HG02981 (cell line): Measurements from ENCODE around the gene CCDC57.

Source experiments
- ATAC-seq: cut with Tn5 transposase; IDR thresholded peaks from one replicate; pipeline ENCODE4 v1.9.1; 2021; ENCODE audit warnings: mild to moderate bottlenecking, moderate library complexity; ENCODE audit not compliant: unreplicated experiment

The CCDC57 gene

GRCh38 chr17:82097919-82098168 lies 114.8 kb downstream of the CCDC57 start:
- peak; percentile 12 for ATAC-seq

- peak; percentile 3 for ATAC-seq
Measured at GRCh38 chr17:82097184-82097918, 115.3 kb downstream of the CCDC57 start.

DNA sequence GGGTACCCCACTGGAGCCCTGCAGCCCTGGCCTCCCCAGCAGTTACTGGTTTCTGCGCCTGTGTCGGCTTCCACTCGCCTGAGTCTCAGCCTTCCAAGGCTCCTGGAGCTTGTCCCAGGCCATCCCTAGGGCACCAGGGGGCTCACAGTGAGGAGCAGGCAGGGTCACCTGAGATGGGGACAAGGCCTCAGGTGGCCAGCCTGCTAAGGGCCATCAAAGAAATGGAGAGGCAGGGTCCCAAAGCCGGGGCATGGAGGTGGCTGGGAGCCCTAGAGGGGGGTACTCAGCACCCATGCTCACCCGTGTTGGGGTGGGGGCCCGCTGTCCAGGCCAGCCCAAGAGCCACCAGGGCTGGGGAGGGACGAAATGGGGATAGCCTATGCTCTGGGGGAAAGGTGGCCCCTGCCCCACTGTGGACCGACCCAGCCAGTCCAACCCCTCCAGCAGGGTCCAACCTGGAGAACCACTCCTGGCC lies 115.9 kb downstream of the CCDC57 start:
- no peak for ATAC-seq

DNA sequence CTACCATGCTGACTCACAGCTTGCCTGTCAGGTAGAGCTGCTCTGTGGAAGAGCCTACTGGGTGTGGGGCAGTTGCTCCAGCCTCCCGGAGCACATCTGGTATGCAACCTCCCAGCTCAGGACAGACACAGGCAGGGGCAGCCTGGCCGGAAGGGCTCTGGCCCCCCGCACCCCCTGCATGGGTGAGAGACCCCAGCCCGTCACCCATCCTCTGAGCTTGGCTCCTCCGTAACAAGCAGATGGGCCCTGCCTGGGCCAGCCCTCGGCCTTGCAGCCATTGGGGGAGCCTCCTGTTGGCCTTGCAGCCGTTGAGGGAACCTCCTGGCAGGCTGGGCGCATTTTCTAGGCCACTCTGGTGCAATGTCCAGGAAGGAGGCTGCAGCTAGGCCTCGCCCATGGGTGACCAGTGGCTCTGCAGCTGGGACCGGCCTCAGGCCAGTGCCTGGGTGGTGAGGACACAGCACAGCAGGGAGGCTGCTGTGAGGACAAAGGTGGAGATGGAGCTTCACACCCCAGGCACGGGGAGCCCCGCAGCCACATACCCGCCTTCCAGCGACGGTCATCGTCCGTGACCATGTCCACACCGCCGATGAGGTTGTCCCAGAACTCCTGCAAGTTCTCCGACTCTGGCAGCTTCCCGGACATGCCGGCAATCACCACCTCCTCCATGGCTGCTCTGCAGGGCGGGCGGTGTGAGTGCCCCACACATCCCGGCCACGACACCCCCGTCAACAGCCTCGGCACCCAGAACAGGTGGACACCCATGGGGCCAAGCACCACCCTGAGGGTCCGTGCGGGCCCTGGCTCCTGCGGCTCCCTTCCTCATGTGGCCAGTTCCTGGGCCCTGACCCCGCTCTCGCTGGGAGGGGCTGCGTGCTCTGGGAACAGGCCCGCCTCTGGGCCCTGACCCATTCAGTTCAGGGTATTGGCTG lies 116.6 kb downstream of the CCDC57 start:
- no peak for ATAC-seq

- ATAC-seq: no peak
Measured at GRCh38 chr17:82094931-82095776, 117.5 kb downstream of the CCDC57 start.

DNA sequence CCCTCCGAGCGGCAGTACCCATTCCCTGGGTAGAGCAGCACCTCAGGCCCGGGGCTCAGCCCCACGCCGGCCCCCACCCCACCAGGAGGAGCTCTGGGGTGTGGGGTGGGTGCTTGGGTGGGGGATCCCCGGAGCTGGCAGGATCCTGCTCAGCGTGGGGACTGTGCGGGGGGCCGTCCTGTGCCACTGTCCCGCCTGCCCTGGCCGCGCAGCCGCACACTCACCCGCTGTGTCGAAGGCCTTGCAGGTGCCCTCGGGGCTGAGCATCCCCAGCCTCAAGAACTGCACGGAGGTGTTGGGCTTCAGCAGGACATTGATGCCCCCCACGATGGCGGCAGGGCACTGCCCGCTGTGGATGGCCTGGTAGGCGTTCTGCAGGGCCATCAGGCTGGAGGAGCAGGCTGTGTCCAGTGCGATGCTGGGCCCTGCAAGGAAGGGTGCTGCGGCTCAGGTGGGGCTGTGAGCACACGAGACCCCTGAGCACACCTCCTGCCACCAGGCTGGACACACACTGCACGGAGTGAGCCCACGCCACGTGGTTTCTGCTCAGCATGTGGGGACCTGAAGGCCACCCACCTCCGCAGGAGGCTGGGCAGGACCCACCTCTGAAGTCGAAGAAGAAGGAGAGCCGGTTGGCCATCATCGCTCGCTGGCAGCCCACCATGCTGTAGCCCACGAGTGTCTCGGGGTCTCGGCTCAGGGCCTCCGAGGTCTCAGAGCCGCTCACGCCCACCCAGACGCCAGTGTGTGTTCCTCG lies 119.5 kb downstream of the CCDC57 start:
- no peak for ATAC-seq

- ATAC-seq: no peak
Measured at GRCh38 chr17:82092628-82092994, 120.0 kb downstream of the CCDC57 start.

DNA sequence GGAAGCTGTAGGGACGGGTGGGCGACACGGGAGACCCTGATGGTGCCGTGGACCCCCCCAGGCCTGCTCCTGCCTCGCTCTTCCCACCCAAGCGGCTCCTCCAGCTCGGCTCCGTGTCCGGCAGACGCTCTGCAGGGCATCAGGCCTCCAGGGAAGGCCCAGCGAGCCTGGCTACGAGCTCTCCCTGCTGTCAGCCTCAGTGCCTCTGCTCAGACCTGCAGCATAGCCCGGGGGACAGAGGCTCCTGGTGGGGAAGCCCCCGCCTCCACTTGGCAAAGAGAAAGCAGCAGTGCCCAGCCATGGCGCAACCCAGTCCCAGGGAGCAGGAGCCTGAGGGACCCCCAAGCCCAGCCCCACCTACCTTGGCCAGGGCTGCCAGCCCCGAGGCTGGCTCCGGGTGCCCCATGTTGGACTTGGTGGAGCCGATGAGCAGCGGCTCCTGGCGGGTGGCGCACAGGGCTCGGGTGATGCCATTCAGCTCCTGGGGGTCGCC lies 120.5 kb downstream of the CCDC57 start:
- ATAC-seq: no peak

DNA sequence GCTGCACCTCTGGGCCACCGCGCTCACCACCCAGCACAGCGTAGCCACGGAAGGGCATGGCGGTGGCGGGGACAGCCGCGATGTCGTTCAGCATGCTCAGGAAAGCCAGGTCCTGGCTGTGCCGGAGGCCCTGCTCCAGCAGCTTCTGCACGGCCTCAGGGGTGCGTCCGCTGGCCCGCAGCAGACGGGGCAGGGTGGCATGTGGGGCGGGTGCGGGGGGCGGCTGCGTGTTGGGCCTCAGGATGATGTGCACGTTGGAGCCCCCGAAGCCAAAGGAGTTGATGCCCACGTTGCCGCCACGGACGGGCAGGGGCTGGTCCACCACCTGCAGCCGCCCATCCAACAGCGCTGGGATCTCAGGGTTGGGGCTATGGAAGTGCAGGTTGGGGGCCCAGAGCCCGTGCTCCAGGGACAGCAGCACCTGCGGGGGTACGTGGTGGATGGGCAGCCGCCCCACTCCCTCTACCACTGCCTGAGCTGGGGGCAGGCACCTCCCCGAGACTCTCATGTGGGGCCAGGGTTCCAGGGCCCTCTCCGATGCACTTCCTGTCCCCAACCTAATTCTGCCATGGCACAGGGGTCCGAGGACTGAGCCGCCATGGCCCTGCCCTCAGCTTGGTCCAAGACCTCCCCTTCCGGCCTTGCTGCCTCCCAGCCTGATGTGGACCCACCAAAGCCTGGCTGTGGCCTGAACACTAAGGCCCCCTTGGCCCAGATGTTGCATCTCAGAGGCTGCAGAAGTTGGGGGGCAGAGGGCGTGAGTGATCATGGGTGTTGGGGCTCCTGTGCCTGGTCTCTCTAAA lies 121.2 kb downstream of the CCDC57 start:
- ATAC-seq: no peak

GRCh38 chr17:82090549-82091263 lies 121.9 kb downstream of the CCDC57 start:
- ATAC-seq: no peak

GRCh38 chr17:82089723-82090548 lies 122.7 kb downstream of the CCDC57 start:
- no peak for ATAC-seq

- ATAC-seq: no peak
Measured at GRCh38 chr17:82088838-82089722, 123.6 kb downstream of the CCDC57 start.

GRCh38 chr17:82087961-82088837 lies 124.4 kb downstream of the CCDC57 start:
- no peak for ATAC-seq

GRCh38 chr17:82086941-82087906 lies 125.4 kb downstream of the CCDC57 start:
- no peak for ATAC-seq
